Stimulated activated CD8-positive, alpha-beta memory T cell treated with anti-CD3 and anti-CD28 coated beads, Interleukin-12 subunit alpha, Interleukin-12 subunit beta, amount 100 ng/mL, for 1 hour (primary cell): ENCODE results near the gene GAS2L3.
"Not testable (repeated sequence)": the region's sequence is repeated elsewhere in the genome, so short reads cannot be mapped to it uniquely, and the experiment has no call there.

Source experiments
- DNase-seq: peaks from one replicate; pipeline ENCODE4 v3.0.0-alpha.2; 2020; ENCODE audit warnings: low read depth

GAS2L3 gene

DNA sequence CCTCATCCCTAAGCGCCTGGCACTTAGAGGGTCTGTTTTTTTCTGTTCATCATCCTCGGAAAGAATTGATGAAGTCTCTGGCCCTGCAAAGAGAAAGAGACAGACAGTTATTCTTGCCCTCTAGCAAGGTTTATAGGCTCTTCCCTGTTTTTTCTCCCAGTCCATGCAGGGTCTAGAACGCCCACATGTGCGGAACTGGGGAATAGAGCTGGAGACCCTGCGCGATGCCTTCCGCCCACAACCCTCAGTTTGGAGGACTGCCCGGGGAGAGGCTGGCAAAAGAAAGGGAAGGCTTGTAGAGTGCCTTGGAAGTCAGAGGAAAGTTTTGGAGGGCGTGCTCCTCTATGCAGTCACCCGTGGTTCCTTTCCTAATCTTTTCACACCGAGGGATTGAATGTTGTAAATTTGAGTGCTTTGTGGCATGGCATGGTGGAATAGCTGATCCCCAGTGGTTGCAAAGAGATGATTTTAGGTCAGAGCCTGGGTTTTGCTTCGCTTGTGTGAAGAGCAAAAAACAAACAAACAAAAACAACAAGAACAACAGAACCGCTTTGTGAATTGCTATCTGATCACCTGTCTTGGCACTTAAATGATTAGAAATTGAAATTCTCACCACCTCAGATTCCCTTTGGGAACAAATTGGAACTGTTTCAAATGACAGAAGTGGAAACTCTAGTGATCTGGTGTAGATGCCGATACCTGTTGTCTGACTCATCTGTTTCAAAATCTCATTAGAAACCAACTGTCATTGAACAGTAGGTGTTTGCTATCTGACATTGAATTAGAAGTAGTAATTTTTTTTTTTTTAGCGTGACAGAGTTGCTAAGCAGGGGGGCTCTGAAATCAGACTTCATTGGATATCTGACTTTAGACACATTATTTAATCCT, 947 bp downstream of the GAS2L3 start:
- DNase-seq: no peak

- DNase-seq: no peak
Measured at GRCh38 chr12:100576331-100577036, 3.0 kb downstream of the GAS2L3 start.

DNA sequence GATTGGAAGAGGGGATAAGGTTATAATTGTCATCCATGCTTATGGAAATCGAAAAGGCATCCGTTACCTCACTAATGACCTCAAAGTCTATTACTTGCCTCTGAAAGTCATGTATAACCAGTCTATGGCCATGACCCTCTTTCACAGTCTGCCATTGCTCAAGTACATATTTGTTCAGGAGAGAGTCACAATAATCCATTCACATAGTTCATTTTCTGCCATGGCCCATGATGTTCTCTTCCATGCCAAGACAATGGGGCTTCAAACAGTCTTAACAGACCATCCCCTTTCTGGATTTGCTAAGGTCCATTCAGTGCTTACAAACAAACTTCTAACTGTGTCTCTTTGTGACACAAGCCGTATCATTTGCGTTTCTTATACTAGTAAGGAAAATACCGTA, 5.4 kb downstream of the GAS2L3 start:
- no peak for DNase-seq

GRCh38 chr12:100579844-100580243, 6.4 kb downstream of the GAS2L3 start:
- DNase-seq: no peak

DNA sequence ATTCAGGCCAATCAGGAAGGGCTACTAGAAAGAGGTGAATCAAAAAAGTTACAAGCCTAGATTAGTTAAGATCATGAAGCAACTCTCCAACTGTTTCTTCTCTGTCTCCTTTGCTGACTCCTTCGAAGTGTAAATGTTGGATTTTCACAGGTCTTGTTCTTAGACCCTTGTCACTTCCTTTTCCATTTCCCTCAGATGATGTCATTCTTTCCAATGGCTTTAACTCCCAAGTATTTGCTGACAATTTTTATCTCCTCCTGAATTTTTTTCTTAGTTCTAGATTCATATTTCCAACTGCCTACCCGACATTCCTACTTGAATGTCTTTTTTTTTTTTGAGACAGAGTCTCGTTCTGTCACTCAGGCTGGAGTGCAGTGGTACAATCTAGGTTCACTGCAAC, 10.8 kb downstream of the GAS2L3 start:
- no peak for DNase-seq

GRCh38 chr12:100591979-100592378, 18.5 kb downstream of the GAS2L3 start:
- DNase-seq: no peak

DNA sequence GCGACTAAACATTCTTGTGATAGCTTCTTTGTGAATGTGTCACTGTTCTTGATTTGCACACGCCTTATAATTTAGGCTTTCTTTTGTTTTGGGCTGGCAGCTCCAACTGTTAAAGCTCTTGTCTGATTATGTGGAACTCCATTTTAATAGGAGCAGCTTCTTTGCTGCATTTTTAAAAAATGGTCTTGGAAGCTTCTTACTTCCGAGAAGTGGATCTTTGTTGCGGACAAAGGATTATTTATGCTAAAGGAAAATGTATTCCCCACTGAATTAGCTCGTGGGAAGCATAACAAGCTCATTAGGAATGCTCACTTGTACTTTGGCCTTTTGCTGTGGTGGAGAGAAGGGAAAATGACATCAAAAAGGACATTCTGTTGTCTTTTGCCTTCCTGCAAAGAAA, 20.0 kb downstream of the GAS2L3 start:
- no peak for DNase-seq

DNA sequence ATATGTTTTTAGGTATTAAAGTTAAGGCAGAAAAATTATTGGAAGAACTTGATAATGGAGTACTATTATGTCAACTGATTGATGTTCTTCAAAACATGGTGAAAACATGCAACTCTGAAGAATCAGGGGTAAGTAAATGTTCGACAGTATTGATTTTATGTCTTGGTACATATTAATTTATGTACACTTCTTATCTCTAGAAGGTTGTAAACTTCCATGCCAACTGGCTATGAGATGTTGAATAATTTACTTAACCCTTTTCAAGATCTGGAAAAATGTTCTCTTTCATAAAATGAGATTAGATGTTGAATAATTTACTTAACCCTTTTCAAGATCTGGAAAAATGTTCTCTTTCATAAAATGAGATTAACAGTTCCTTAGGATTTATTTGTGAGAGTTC, 28.1 kb downstream of the GAS2L3 start:
- no peak for DNase-seq

- DNase-seq: not testable (repeated sequence)
Measured at GRCh38 chr12:100602997-100603396, 29.5 kb downstream of the GAS2L3 start.

GRCh38 chr12:100608776-100609175, 35.3 kb downstream of the GAS2L3 start:
- DNase-seq: no peak

GRCh38 chr12:100610666-100611430, 37.4 kb downstream of the GAS2L3 start:
- DNase-seq: no peak

GRCh38 chr12:100612606-100613005, 39.1 kb downstream of the GAS2L3 start:
- no peak for DNase-seq

- DNase-seq: no peak
Measured at GRCh38 chr12:100624571-100624970, 51.1 kb downstream of the GAS2L3 start.

DNA sequence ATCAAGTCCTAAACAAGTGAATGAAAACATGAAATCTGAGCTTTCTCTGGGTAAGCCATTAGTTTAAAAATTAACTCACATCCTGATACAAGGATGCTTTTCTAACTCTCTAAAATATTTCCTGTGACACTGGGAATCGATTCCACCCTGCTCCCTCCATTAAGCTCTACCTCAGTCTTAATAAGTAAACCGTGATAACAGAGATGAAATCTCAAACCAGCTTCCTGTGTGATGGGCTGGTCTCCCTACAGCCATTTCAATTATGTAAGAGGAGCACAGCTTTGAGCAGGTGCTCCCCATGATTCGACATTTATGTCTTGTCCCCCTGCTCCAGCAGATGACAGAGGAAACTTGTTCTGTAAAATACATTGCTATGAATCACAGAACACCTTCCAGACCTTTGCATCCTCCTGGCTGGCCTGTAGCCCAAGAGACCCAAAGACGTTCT, 59.0 kb downstream of the GAS2L3 start:
- DNase-seq: no peak

- not testable (repeated sequence) for DNase-seq
Measured at GRCh38 chr12:100633082-100633785, 59.8 kb downstream of the GAS2L3 start.

DNA sequence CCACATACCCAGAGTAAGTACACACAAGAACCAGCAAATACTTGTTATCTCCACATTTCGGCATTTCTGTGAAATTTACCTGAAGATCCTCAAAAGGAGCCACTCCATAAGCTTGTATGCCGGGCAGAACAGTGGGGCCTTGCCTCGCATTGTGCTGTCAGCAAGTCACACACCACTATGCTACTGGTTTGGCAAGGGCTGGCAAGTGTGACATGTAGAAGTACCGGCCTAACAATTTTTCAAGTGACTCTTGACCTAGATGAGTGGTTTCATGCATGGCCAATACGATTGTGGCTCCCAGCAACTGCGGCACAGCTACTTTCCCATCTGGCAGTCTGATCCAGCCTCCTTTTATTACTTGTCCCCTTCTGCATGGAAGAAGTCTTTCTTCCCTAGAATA, 69.8 kb downstream of the GAS2L3 start:
- no peak for DNase-seq

GRCh38 chr12:100646896-100647295, 73.4 kb downstream of the GAS2L3 start:
- DNase-seq: no peak

DNA sequence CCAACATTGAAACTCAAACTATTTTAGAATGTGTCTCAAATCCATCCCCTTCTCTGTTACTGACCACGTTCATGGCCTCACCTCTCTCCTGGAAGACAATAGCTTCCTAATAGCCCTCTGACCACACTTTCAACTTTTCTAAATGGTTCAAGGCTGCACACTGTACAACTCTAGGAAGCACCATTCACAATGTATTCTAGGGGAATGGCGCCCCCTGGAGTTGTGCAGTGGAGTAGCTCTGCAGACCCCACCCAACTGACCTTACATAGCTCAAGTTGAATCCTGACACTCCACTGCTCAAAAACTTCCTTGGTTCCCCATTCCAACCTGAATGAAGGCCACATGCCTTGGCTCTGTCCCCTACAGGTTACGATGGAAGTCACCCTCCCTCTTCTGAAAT, 77.6 kb downstream of the GAS2L3 start:
- no peak for DNase-seq

GRCh38 chr12:100651694-100652093, 78.2 kb downstream of the GAS2L3 start:
- DNase-seq: no peak

DNA sequence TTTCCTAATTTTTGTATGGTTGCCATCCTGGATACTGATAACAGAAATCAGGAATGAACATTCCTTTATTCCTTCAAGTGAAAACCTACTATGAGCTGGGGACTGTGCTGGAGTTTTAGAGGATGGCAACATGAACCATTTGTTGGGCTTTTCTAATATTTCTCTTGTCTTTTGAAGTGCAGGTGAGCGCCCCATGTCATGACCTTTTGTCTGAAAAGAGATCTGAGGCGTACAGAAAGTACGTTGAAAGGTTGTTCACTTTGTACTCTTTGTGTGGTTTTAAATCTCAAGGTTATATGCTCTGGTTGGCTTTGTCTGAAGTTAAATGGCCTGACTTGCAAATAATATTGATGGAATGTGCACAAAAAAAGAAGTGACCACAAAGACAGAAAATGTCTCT, 79.0 kb downstream of the GAS2L3 start:
- no peak for DNase-seq

GRCh38 chr12:100656141-100656540, 82.7 kb downstream of the GAS2L3 start:
- DNase-seq: no peak

GRCh38 chr12:100656856-100657255, 83.4 kb downstream of the GAS2L3 start:
- DNase-seq: no peak
